ENCODE measurements around the gene AUTS2.

DNA sequence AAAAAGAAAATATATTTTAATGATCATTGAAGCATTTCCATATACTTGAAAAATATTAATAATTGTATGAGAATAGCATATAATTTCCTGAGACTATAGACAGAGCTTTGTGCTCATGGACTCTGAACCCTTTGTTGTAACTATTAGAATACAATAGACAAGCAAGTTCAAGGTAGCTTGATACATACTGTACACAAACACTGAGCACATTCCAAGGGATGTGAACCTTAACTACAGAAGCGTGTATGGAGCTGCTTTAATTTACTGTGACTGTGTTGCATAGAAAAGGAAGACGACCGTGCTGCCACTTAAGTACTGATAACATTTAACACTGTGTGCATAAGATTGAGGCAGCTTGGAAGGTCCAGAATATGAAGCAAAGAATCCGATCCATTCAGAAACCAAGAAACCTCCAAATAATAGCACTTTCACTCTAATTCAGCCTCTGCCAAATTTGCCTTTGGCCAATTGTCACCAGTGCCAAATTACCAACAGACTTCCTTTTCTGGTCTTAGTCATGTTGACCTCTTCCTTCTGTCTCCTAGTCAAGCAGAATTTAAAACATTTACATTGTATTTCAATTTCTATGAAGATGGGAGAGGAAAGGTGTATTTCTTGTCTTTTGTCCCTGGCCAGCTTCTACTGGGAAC, 967.6 kb downstream of the AUTS2 start:
- TF ChIP-seq, protein P1, sequence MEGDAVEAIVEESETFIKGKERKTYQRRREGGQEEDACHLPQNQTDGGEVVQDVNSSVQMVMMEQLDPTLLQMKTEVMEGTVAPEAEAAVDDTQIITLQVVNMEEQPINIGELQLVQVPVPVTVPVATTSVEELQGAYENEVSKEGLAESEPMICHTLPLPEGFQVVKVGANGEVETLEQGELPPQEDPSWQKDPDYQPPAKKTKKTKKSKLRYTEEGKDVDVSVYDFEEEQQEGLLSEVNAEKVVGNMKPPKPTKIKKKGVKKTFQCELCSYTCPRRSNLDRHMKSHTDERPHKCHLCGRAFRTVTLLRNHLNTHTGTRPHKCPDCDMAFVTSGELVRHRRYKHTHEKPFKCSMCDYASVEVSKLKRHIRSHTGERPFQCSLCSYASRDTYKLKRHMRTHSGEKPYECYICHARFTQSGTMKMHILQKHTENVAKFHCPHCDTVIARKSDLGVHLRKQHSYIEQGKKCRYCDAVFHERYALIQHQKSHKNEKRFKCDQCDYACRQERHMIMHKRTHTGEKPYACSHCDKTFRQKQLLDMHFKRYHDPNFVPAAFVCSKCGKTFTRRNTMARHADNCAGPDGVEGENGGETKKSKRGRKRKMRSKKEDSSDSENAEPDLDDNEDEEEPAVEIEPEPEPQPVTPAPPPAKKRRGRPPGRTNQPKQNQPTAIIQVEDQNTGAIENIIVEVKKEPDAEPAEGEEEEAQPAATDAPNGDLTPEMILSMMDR (IDR thresholded peaks at IDR 0.05): no peak
- TF ChIP-seq EP300 (IDR thresholded peaks at IDR 0.05) (no peak), POLR2A (IDR thresholded peaks at IDR 0.05) (no peak)
